Inflammatory macrophage (primary cell): ENCODE measurements around the gene STX4.

ENCODE experiments used
- DNase-seq, 2 donors: peaks; one replicate each; pipeline ENCODE4 v3.0.0-alpha.2; 2020 to 2022

The STX4 gene

DNA sequence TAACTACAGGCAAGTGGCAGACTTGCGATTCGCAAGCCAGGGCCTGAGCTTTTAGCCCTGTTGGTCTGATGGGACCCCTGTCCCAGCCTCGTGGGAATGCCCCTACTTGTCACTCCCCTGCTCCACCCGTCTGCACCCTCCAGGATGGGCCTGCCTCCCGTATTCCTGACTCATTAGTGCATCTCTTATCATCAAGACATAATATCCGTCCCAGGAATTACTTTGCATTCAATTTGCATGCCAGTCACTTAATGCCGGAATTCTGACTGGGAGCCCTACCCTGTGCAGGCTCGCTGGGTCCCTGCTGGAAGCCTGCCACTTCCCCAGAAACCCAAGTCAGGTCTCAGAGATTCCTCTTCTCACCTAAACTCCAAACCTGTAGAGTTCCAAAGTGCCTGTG lies 52.1 kb downstream of the STX4 start:
- no peak for DNase-seq

DNA sequence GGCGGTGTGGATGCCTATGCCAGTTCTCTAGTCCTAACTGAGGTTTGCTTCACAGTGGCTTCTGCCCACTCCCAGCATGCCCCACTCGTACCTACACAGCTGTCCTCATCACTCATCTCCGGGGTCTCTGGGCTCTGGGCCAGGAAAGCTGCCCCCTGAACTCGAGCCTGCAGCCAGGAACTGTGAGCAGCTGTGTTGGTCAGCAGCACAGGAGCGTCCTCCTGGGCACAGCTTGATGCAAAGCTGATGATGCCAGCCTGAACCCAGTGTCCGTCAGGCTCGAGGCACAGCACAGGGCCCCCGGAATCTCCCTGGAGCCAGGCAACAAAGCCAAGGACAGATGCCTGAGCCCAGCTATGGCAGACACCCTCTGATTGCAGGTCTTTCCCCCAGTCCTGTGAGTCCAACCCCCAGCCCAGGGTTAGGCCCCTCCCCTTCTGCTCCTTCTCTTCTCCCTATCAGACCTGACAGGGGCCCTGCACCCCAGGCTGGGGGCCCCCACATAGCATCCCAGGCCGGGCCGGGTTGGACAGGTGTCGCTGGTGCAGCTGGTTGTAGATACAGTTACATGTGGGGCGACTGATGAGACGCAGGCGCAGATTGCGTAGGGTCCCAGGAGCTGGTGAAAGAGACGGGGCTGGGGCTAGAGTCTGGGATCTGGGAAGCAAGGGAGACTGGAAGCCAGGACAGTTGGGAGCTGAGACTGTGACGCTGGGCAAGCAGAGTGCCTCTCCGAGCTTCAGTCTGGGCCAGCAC lies 52.7 kb downstream of the STX4 start:
- no peak for DNase-seq

DNA sequence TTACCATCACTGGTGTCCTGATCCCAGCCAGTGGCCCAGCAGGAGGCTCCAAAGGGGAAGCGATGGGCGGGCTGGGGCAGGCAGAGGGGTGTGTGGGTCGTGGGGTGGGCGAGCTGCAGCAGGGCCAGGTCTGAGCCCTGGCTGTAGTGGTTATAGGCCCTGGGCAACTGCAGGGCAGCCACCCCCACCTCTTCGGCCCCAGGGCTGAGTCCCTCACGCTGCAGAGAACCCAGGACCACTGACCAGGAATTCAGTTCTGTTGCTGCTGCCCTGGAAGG lies 53.2 kb downstream of the STX4 start:
- no peak for DNase-seq

DNA sequence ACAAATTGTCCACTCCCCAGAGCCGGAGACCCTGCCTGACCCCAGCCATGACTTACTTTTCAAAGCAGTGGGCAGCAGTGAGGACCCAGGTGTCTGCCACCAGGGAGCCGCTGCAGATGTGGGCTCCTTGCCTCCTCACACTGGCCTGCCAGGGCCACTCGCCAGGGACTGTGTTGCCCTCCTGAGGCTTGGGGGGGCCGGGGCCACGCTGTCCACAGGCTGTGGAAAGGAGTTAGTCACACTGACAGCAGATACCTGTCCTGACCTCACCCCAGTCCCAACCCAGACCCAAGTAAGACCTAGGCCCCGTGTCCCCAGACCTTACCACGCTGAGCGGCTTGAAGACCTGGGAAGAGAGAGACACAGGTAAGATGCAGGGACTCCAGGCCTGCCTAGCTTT lies 54.1 kb downstream of the STX4 start:
- DNase-seq = no peak

DNA sequence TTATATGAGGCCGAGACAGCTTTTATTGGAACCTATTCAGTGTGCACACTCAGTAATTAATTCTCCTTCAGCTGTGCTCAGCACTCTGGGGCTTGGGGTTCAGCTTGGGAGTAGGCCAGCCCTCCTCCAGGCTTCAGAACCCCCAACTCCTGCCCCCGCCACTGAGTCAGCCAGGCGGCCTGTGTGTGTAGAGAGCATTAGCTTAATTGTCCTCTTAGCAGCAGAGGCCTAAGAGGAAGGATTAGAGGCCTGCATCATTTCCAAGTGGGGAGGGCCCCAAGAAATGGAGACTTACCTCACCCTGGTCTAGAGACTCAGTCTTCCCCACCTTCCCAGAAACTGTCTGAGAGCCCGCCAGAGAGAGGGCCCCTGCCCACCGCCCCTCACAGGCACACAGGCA lies 54.6 kb downstream of the STX4 start:
- DNase-seq = no peak

DNA sequence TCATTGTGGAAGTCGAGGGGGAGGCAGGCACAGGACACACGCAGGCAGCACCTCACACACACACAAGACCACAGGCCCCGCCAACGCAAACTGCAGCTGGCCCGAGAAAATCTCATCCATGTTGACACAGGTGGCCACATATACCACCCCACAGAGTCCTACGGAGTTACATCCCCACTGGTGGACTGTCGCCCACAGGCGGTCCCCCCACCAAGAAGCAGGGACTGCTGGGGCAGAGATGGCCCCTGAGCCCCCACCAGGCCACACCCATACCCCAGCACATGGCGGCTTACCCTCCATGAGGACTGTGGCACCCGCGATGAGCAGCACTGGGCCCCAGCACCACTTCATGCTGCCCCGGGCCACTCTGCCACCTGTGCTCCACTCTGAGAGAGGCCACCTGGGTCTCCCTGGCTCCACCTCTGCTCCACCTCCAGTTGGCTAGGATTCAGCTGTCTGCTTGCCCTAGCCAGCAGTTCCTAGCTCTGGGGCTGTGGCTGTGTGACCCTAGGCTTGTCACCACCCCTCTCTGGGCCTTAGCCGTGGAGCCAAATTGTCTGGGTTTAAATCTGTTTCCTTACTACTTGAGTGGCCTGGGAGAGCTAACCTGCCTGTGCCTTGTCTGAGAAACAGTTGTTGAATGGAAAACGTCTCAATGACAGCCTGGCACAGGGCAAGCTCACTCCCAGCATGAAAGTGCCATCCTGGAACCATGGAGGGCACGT lies 55.3 kb downstream of the STX4 start, which contains the start of gene PRSS53:
PRSS53 (minus strand) TSS at position 485 of the 725 bp plus-strand sequence; CDS start at position 351, 134 bp downstream.
- DNase-seq = no peak

DNA sequence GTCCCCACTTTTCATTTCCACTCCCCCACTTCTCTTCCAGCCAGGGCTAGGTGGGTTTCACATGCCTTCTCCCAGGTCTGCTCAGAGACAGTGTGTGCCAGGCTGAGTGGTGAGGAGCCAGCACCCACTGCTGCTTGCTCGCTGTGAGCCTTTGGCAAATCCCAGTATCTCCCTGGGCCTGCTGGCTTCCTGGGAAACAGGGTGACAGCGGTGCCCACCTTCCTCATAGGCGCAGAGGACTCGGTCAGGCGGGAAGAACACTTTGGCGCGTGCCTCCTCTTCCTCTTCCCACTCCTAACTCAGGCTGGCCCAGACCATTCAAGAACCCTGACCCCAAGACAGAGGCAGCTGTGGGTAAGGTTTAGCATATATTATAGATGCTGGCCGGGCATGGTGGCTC lies 55.8 kb downstream of the STX4 start:
- DNase-seq = no peak
